ENCODE measurements around the gene SPSB2.
"Not testable (repeated sequence)": the region's sequence is repeated elsewhere in the genome, so short reads cannot be mapped to it uniquely, and the experiment has no call there.

The SPSB2 gene

DNA sequence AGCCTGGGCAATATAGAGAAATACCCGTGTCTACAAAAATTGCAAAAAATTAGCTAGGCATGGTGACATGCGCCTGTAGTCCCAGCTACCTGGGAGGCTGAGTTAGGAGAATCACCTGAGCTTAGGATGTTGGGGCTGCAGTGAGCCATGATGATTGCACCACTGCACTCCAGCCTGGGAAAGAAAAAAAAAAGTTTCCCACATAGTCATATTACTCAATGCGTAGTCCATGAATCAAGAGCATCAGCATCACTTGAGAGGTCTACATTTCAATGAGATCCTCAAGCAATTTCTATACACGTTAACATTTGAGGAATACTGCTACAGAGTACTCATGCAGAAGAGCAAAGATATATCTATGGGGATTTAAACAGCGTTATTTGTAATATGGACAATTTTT is 26.3 kb upstream of the SPSB2 start:
- H3K36me3 ChIP-seq (ENCODE audit: control insufficient read depth, insufficient read depth, low read length), result no peaks in the 10 kb centered on the region
- H3K4me3 ChIP-seq (ENCODE audit: low read depth, low read length), result no peak overlapping the region
- H3K9me3 ChIP-seq (ENCODE audit: control insufficient read depth, insufficient read depth, low read depth, low read length), result no peaks in the 10 kb centered on the region
- no peaks in the 10 kb centered on the region for H3K27me3 ChIP-seq (ENCODE audit: control insufficient read depth, insufficient read depth, low read length)
- H3K4me1 ChIP-seq (ENCODE audit: control insufficient read depth, insufficient read depth, low read length), result peaks cover 11% of the 10 kb centered on the region
- H3K27ac ChIP-seq (ENCODE audit: low read depth, low read length), result no peak overlapping the region
- H3K9ac ChIP-seq (ENCODE audit: low read length), result no peak overlapping the region

DNA sequence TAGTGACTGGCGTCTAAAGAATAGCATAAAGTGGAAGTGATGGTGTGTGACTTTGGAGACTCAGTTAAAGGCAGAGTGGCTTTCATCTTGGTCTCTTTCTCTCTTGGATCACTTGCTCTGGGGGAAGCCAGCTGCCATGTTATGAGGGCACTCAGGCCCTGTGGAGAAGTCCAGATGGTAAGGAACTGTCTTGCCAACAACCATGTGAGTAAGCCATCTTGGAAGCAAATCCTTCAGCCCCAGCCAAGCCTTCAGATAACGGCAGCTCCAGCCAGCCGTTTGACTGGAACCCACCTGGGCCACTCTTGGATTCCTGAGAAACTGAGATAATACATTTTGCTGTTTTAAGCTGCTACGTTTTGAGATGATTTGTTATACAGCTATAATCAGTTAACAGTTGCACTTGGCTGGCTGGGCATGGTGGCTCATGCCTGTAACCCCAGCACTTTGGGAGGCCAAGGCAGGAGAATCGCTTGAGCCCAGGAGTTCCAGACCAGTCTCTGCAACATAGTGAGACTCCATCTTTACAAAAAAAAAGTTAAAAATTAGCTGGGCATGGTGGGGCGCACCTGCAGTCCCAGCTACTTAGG is 23.8 kb upstream of the SPSB2 start:
- Histone ChIP-seq H3K27ac (ENCODE audit: low read depth, low read length) (no peak overlapping the region), H3K4me1 (ENCODE audit: control insufficient read depth, insufficient read depth, low read length) (no peaks in the 10 kb centered on the region), H3K27me3 (ENCODE audit: control insufficient read depth, insufficient read depth, low read length) (no peaks in the 10 kb centered on the region), H3K9ac (ENCODE audit: low read length) (no peak overlapping the region), H3K36me3 (ENCODE audit: control insufficient read depth, insufficient read depth, low read length) (no peaks in the 10 kb centered on the region), H3K9me3 (ENCODE audit: control insufficient read depth, insufficient read depth, low read depth, low read length) (no peaks in the 10 kb centered on the region), H3K4me3 (ENCODE audit: low read depth, low read length) (no peak overlapping the region)

DNA sequence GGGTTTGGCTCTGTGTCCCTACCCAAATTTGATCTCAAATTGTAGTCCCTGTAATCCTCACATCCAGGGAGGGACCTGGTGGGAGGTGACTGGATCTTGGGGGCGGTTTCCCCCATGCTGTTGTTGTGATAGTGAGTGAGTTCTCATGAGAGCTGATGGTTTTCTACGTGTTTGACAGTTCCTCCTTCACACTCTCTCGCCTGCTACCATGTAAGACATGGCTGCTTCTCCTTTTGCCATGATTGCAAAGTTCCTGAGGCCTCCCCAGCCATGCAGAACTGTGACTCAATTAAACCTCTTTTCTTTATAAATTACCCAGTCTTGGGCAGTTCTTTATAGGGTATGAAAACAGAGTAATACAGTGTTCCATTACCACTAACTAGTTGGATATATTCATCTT is 21.2 kb upstream of the SPSB2 start:
- H3K9me3 ChIP-seq (ENCODE audit: control insufficient read depth, insufficient read depth, low read depth, low read length), result no peaks in the 10 kb centered on the region
- H3K9ac ChIP-seq (ENCODE audit: low read length), result no peak overlapping the region
- no peak overlapping the region for H3K27ac ChIP-seq (ENCODE audit: low read depth, low read length)

DNA sequence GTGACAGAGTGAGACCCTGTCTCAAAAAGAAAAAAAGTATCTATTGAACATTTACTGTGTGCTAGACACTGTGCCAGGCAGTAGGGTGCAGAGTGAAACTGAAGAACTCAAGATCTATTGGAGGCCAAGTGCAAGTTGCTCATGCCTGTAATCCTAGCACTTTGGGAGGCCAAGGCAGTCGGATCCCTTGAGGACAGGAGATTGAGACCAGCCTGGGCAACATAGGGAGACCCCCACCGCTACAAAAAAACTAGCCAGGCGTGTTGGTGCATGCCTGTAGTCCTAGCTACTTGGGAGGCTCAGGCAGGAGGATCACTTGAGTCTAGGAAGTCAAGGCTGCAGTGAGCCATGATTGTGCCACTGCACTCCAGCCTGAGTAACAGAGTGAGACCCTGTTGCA is 19.6 kb upstream of the SPSB2 start:
- not testable (repeated sequence) for H3K9ac ChIP-seq (ENCODE audit: low read length); H3K4me3 ChIP-seq (ENCODE audit: low read depth, low read length); H3K36me3 ChIP-seq (ENCODE audit: control insufficient read depth, insufficient read depth, low read length); H3K27me3 ChIP-seq (ENCODE audit: control insufficient read depth, insufficient read depth, low read length); H3K27ac ChIP-seq (ENCODE audit: low read depth, low read length); H3K9me3 ChIP-seq (ENCODE audit: control insufficient read depth, insufficient read depth, low read depth, low read length)
- H3K4me1 ChIP-seq (ENCODE audit: control insufficient read depth, insufficient read depth, low read length), result peaks cover 17% of the 10 kb centered on the region

More for the DNA sequence above, 21.2 kb upstream of the SPSB2 start:
- H3K4me1 ChIP-seq (ENCODE audit: control insufficient read depth, insufficient read depth, low read length), result peaks cover 11% of the 10 kb centered on the region; the same call in 1 of the 2 replicates
- no peaks in the 10 kb centered on the region for H3K36me3 ChIP-seq (ENCODE audit: control insufficient read depth, insufficient read depth, low read length)
- H3K27me3 ChIP-seq (ENCODE audit: control insufficient read depth, insufficient read depth, low read length), result no peaks in the 10 kb centered on the region
- H3K4me3 ChIP-seq (ENCODE audit: low read depth, low read length), result no peak overlapping the region

DNA sequence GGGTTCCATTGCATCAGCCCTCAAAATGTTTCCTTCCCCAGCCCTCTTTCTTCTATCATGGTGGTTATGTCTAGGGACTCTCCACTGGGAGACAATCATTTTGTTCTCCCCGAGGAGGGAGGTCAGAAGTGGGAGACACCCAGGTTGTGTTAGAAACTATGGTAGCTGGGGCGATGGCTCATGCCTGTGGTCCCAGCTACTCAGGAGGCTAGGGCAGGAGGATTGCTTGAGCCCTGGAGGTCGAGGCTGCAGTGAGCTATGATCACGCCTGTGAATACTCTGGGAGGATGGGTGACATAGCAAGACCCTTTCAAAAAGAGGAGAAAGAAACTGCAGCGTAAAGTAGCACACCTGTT is 18.5 kb upstream of the SPSB2 start:
- H3K9ac ChIP-seq (ENCODE audit: low read length), result peak overlapping the region; percentile 82
- no peaks in the 10 kb centered on the region for H3K9me3 ChIP-seq (ENCODE audit: control insufficient read depth, insufficient read depth, low read depth, low read length)
- H3K36me3 ChIP-seq (ENCODE audit: control insufficient read depth, insufficient read depth, low read length), result no peaks in the 10 kb centered on the region
- H3K4me3 ChIP-seq (ENCODE audit: low read depth, low read length), result peak overlapping the region; percentile 57
- no peaks in the 10 kb centered on the region for H3K27me3 ChIP-seq (ENCODE audit: control insufficient read depth, insufficient read depth, low read length)
- peaks cover 22% of the 10 kb centered on the region for H3K4me1 ChIP-seq (ENCODE audit: control insufficient read depth, insufficient read depth, low read length)
- peak overlapping the region; percentile 86 for H3K27ac ChIP-seq (ENCODE audit: low read depth, low read length)

DNA sequence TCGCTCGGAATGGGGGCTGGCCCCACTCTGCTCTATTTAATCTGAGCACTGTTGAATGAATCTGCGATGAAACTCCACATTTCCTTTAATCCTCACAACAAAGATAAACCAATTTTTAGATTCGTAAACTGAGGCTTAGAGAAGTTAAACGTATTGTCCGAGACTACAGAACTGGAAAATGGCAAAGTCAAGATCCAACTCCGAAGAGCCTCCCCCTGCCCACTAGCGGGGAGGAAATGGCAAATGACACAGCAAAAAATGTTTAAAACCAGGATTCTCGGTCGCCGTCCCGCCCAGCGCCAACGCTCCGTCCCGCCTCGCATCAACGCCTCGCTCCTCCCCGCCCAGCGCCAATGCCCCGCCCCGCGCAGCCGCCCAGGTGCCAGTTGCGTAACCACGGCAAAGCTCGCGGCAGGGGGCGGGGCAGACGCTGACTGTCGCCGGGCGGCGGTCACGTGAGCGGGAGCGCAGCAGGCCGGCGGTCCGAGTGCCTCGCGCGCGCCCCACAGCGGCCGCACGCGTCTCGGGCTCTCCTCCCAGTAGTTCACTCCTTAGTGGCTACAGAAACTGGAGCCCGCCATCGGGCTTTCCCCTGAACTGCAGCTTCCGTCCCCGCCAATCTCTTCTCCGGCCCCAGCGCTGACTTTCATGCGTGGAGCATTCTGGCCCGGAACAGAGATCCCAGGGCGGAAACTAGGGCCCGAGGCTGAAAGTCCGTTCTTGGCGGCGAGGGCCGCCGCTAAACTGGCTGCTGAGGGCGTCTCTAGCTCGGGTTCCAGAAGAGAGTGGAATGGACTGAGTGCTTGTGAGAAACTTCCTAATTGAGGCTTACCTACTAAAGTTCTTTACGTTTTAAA is 17.9 kb upstream of the SPSB2 start:
- Histone ChIP-seq H3K9me3 (ENCODE audit: control insufficient read depth, insufficient read depth, low read depth, low read length) (no peaks in the 10 kb centered on the region), H3K4me3 (ENCODE audit: low read depth, low read length) (peak overlapping the region; percentile 57), H3K27ac (ENCODE audit: low read depth, low read length) (peak overlapping the region; percentile 96), H3K9ac (ENCODE audit: low read length) (peak overlapping the region; percentile 82), H3K4me1 (ENCODE audit: control insufficient read depth, insufficient read depth, low read length) (peaks cover 22% of the 10 kb centered on the region), H3K36me3 (ENCODE audit: control insufficient read depth, insufficient read depth, low read length) (no peaks in the 10 kb centered on the region), H3K27me3 (ENCODE audit: control insufficient read depth, insufficient read depth, low read length) (no peaks in the 10 kb centered on the region)

DNA sequence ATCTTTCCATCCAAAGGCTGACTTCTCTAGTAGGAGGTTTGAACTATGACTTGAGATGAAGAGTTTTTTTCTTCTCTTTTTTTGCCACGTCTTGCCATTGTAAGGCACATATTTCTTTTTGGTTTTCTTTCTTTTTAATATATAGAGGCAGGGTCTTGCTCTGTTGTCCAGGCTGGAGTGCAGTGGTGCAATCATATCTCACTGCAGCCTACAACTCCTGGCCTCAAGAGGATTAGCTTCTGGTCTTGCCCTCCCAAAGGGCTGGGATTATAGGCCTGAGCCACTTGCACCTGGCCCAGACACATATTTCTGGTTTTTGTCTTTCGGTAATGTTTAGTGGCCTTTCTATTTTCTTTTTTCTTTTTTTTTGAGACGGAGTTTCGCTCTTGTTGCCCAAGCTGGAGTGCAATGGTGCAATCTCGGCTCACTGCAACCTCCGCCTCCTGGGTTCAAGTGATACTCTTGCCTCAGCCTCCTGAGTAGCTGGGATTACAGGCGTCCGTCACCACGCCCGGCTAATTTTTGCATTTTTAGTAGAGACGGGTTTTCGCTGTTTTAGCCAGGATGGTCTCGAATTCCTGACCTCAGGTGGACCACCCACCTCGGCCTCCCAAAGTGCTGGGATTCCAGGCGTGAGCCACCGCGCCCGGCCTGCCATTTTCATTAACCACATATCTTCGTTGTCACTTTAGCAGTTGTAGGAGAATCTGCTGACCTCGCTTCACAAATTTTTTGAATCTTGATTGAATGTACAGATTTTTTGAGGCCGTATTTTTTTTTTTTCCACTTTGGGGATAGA is 16.9 kb upstream of the SPSB2 start:
- not testable (repeated sequence) for H3K27me3 ChIP-seq (ENCODE audit: control insufficient read depth, insufficient read depth, low read length); H3K36me3 ChIP-seq (ENCODE audit: control insufficient read depth, insufficient read depth, low read length); H3K9me3 ChIP-seq (ENCODE audit: control insufficient read depth, insufficient read depth, low read depth, low read length)
- H3K9ac ChIP-seq (ENCODE audit: low read length), result peak overlapping the region; percentile 75
- H3K4me3 ChIP-seq (ENCODE audit: low read depth, low read length), result peak overlapping the region; percentile 39
- H3K27ac ChIP-seq (ENCODE audit: low read depth, low read length), result peak overlapping the region; percentile 96
- peaks cover 30% of the 10 kb centered on the region for H3K4me1 ChIP-seq (ENCODE audit: control insufficient read depth, insufficient read depth, low read length)

DNA sequence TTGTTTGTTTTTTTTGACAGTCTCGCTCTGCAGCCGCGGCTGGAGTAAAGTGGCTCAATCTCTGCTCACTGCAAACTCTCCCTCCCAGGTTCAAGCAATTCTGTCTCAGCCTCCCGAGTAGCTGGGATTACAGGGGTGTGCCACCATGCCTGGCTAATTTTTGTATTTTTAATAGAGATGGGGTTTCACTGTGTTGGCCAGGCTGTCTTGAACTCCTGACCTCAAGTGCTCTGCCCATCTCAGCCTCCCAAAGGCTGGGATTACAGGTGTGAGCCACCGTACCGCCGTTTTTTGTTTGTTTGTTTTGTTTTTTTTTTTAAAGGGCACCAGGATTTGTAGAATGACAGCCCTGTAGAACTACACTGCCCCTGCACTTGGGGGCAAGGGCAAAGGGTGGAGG is 15.7 kb upstream of the SPSB2 start:
- peaks cover 11% of the 10 kb centered on the region for H3K36me3 ChIP-seq (ENCODE audit: control insufficient read depth, insufficient read depth, low read length)
- H3K4me1 ChIP-seq (ENCODE audit: control insufficient read depth, insufficient read depth, low read length), result peaks cover 39% of the 10 kb centered on the region
- H3K4me3 ChIP-seq (ENCODE audit: low read depth, low read length); H3K9ac ChIP-seq (ENCODE audit: low read length); H3K27me3 ChIP-seq (ENCODE audit: control insufficient read depth, insufficient read depth, low read length); H3K9me3 ChIP-seq (ENCODE audit: control insufficient read depth, insufficient read depth, low read depth, low read length): not testable (repeated sequence)
- H3K27ac ChIP-seq (ENCODE audit: low read depth, low read length), result peak overlapping the region; percentile 4; the same call in 1 of the 2 replicates

DNA sequence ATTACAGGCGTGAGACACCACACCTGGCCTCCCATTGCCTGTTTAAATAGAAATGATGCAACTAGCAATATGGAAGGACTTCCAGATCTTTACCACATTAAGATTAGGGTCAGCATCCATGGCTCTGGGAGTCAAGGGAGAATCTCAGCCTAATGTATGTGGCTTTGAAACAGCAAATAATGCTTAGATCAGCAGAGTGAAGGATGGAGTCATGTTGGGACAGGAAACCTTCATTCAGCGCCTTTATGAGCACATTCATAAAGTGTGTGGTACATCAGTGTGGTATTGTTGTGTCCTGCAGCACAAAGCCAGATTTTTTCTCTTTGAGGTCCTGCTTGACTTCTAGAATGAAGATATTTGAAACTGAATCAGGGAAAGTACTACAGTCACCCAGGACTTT is 15.3 kb upstream of the SPSB2 start:
- no peak overlapping the region for H3K9ac ChIP-seq (ENCODE audit: low read length)
- peaks cover 39% of the 10 kb centered on the region for H3K4me1 ChIP-seq (ENCODE audit: control insufficient read depth, insufficient read depth, low read length)
- H3K4me3 ChIP-seq (ENCODE audit: low read depth, low read length), result no peak overlapping the region
- no peaks in the 10 kb centered on the region for H3K9me3 ChIP-seq (ENCODE audit: control insufficient read depth, insufficient read depth, low read depth, low read length)
- peaks cover 15% of the 10 kb centered on the region for H3K36me3 ChIP-seq (ENCODE audit: control insufficient read depth, insufficient read depth, low read length)
- H3K27me3 ChIP-seq (ENCODE audit: control insufficient read depth, insufficient read depth, low read length), result no peaks in the 10 kb centered on the region
- peak overlapping the region; percentile 4; the same call in 1 of the 2 replicates for H3K27ac ChIP-seq (ENCODE audit: low read depth, low read length)

DNA sequence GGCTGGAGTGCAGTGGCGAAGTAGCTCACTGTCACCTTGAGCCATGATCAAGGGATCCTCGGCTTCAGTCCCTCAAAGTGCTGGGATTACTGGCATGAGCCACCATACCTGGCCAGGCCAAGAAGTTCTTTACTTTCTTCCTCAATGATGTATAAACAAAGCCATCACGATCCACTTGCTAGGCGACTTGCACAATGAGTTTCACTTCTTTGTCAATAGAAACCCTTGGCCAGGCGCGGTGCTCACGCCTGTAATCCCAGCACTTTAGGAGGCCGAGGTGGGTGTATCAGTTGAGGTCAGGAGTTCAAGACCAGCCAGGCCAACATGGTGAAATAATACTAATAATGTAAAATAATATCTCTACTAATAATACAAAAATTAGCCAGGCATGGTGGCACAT is 14.4 kb upstream of the SPSB2 start:
- Histone ChIP-seq H3K4me3 (ENCODE audit: low read depth, low read length) (no peak overlapping the region), H3K27ac (ENCODE audit: low read depth, low read length) (peak overlapping the region; percentile 79; the same call in 1 of the 2 replicates), H3K27me3 (ENCODE audit: control insufficient read depth, insufficient read depth, low read length) (no peaks in the 10 kb centered on the region), H3K4me1 (ENCODE audit: control insufficient read depth, insufficient read depth, low read length) (peaks cover 39% of the 10 kb centered on the region), H3K9ac (ENCODE audit: low read length) (no peak overlapping the region), H3K9me3 (ENCODE audit: control insufficient read depth, insufficient read depth, low read depth, low read length) (no peaks in the 10 kb centered on the region), H3K36me3 (ENCODE audit: control insufficient read depth, insufficient read depth, low read length) (peaks cover 17% of the 10 kb centered on the region)

Measured in HUES6 (cell line).